Measurements from ENCODE around the gene SLC4A1AP. TPM values are rescaled to one million over a fixed set of nuclear protein-coding genes. Genes with fewer than 3 reads are reported as not detected.

SLC4A1AP gene
- total RNA-seq (ENCODE audit: unreplicated experiment) = 24.7 TPM
- long read RNA-seq, partial matches to known transcripts = 17 of 22 reads
- long read RNA-seq, other reads (novel, unspliced or antisense) = 1 of 22 reads

- H3K36me3 Mint-ChIP-seq (ENCODE audit: unreplicated experiment) = no peaks in the 10 kb centered on the region
- peaks cover 2% of the 10 kb centered on the region for H3K9me3 Mint-ChIP-seq (ENCODE audit: unreplicated experiment)
- peaks cover 10% of the 10 kb centered on the region for H3K4me1 Mint-ChIP-seq (ENCODE audit: low read depth, unreplicated experiment)
- peak; percentile 79 for DNase-seq
- peak within 1 kb of the TSS; percentile 100 for H3K27ac Mint-ChIP-seq (ENCODE audit: unreplicated experiment)
- TF ChIP-seq CTCF (IDR thresholded peaks at IDR 0.05; ENCODE audit: partially characterized antibody, unreplicated experiment) = no peak
- H3K27me3 Mint-ChIP-seq (ENCODE audit: unreplicated experiment) = peaks cover 4% of the 10 kb centered on the region
- peak within 1 kb of the TSS; percentile 100 for H3K4me3 Mint-ChIP-seq (ENCODE audit: unreplicated experiment)
These were observed at the start of gene SLC4A1AP, which contains the start of gene SUPT7L for GRCh38 chr2:27663285-27664153. TSS of gene SLC4A1AP (plus strand) at chr2:27663889. CDS start at chr2:27663915, 26 bp downstream. TSS of gene SUPT7L (minus strand) at chr2:27663614. CDS start at chr2:27662192, 1,422 bp downstream.

GRCh38 chr2:27613985-27614384 lies 49.7 kb upstream of the SLC4A1AP start:
- Mint-ChIP-seq H3K27ac (ENCODE audit: unreplicated experiment) (no peak overlapping the region), H3K4me1 (ENCODE audit: low read depth, unreplicated experiment) (peaks cover 7% of the 10 kb centered on the region), H3K9me3 (ENCODE audit: unreplicated experiment) (no peaks in the 10 kb centered on the region), H3K27me3 (ENCODE audit: unreplicated experiment) (no peaks in the 10 kb centered on the region), H3K4me3 (ENCODE audit: unreplicated experiment) (no peak overlapping the region), H3K36me3 (ENCODE audit: unreplicated experiment) (no peaks in the 10 kb centered on the region)
- TF ChIP-seq CTCF (IDR thresholded peaks at IDR 0.05; ENCODE audit: partially characterized antibody, unreplicated experiment) = no peak
- DNase-seq = no peak

DNA sequence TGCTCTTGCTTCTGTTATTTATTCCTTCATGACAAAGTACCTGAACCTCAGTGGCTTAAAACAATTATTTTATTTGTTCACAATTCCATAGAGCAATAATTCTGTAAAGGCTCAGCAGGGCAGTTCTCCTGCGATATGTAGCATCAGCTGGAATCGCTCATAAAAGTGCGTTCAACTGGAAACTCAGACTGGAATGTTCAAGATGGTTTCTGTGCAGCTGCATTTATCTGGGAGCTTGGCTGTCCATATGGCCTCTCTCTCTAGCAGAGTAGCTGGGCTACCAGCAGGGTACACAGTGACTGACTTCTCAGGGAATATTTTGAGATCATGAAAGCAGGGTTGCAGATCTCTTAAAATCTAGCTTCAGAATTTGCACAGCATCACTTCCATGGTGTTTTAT lies 48.4 kb upstream of the SLC4A1AP start:
- no peaks in the 10 kb centered on the region for H3K36me3 Mint-ChIP-seq (ENCODE audit: unreplicated experiment)
- no peak for DNase-seq

DNA sequence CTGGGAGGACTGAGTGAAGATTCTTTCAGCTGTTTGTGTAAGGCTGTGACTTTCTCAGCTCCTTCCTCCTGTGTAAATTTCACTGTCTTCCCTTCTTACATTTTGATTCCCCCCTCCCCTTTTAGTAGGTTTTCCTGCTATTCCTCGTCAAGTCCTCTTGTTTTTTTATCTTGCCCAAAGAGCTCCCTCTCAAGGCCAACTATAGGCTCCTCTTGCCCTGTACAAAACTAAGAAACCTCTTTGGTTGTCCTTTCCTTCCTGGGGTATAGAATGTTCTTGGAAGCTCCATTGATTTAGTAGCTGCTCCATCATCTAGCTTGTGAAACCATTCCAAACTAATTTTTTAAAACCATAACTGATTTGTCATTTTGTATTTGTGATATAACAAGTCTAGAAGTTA lies 42.2 kb upstream of the SLC4A1AP start:
- Mint-ChIP-seq H3K27ac (ENCODE audit: unreplicated experiment) (no peak overlapping the region), H3K27me3 (ENCODE audit: unreplicated experiment) (peaks cover 2% of the 10 kb centered on the region), H3K4me3 (ENCODE audit: unreplicated experiment) (no peak overlapping the region), H3K9me3 (ENCODE audit: unreplicated experiment) (no peaks in the 10 kb centered on the region), H3K36me3 (ENCODE audit: unreplicated experiment) (peaks cover 5% of the 10 kb centered on the region), H3K4me1 (ENCODE audit: low read depth, unreplicated experiment) (no peaks in the 10 kb centered on the region)
- no peak for TF ChIP-seq CTCF (IDR thresholded peaks at IDR 0.05; ENCODE audit: partially characterized antibody, unreplicated experiment)
- no peak for DNase-seq

More for the DNA sequence above, 48.4 kb upstream of the SLC4A1AP start:
- no peak for TF ChIP-seq CTCF (IDR thresholded peaks at IDR 0.05; ENCODE audit: partially characterized antibody, unreplicated experiment)
- Mint-ChIP-seq H3K27me3 (ENCODE audit: unreplicated experiment) (no peaks in the 10 kb centered on the region), H3K4me3 (ENCODE audit: unreplicated experiment) (peak overlapping the region; percentile 2), H3K4me1 (ENCODE audit: low read depth, unreplicated experiment) (peaks cover 7% of the 10 kb centered on the region), H3K9me3 (ENCODE audit: unreplicated experiment) (no peaks in the 10 kb centered on the region), H3K27ac (ENCODE audit: unreplicated experiment) (peak overlapping the region; percentile 86)

GRCh38 chr2:27622921-27623384 lies 40.7 kb upstream of the SLC4A1AP start:
- no peaks in the 10 kb centered on the region for H3K9me3 Mint-ChIP-seq (ENCODE audit: unreplicated experiment)
- peaks cover 2% of the 10 kb centered on the region for H3K27me3 Mint-ChIP-seq (ENCODE audit: unreplicated experiment)
- H3K36me3 Mint-ChIP-seq (ENCODE audit: unreplicated experiment) = peaks cover 5% of the 10 kb centered on the region
- H3K4me3 Mint-ChIP-seq (ENCODE audit: unreplicated experiment) = no peak overlapping the region
- peaks cover 4% of the 10 kb centered on the region for H3K4me1 Mint-ChIP-seq (ENCODE audit: low read depth, unreplicated experiment)
- H3K27ac Mint-ChIP-seq (ENCODE audit: unreplicated experiment) = no peak overlapping the region
- no peak for TF ChIP-seq CTCF (IDR thresholded peaks at IDR 0.05; ENCODE audit: partially characterized antibody, unreplicated experiment)
- no peak for DNase-seq
